Thyroid gland (tissue), 4 donors: ENCODE measurements around the gene GNB2.

Experiments
- CTCF ChIP-seq, 6 experiments: fragments of 200-600 bp in 3 of 6; fragments of 450-650 bp in 3 of 6; sonication (generic) in 3 of 6; IDR thresholded peaks; one replicate each; pipeline ENCODE4 v1.5.1; 2016 to 2019; ENCODE audit warnings: antibody characterized with exemption in 6 of 6, mild to moderate bottlenecking in 2 of 6, inconsistent platforms in 1 of 6, moderate library complexity in 1 of 6
- POLR2A ChIP-seq, 2 donors: fragments of 450-650 bp; IDR thresholded peaks; one replicate each; pipeline ENCODE4 v1.6.1; 2017; ENCODE audit warnings: antibody characterized with exemption in 2 of 2, mild to moderate bottlenecking in 2 of 2, moderate library complexity in 1 of 2

GRCh38 chr7:100682228-100682741 lies 8.7 kb downstream of the GNB2 start:
- TF ChIP-seq POLR2A (IDR thresholded peaks at IDR 0.05) (no peak), CTCF (IDR thresholded peaks at IDR 0.05) (no peak)
